Aorta (tissue), 5 donors: ENCODE data around the gene DAPP1. TPM values are rescaled to one million over a fixed set of nuclear protein-coding genes. Genes with fewer than 3 reads are reported as not detected.
A peak's percentile ranks its signal among the peaks of the same experiment; 100 is the strongest.

Experiments
- ATAC-seq: fragments of 200-7000 bp; cut with Tn5 transposase; one replicate; pipeline ENCODE4 v1.9.1; 2022; ENCODE audit warnings: moderate library complexity; ENCODE audit not compliant: low FRiP score
- DNase-seq, 2 donors: peaks; one replicate each; pipeline ENCODE4 v3.0.0-alpha.2; 2020
- H3K27ac ChIP-seq, 2 donors: one replicate each; pipeline ENCODE4 v1.5.1; 2013; ENCODE audit warnings: low read length in 2 of 2, mild to moderate bottlenecking in 2 of 2, moderate library complexity in 2 of 2, control low read depth in 1 of 2, inconsistent platforms in 1 of 2, low read depth in 1 of 2
- H3K27me3 ChIP-seq, 2 donors: one replicate each; pipeline ENCODE4 v1.6.1; 2013; ENCODE audit warnings: control low read depth in 1 of 2, low read length in 1 of 2, mild to moderate bottlenecking in 1 of 2, moderate library complexity in 1 of 2; ENCODE audit not compliant: insufficient read depth in 2 of 2, control insufficient read depth in 1 of 2
- H3K36me3 ChIP-seq, 2 donors: one replicate each; pipeline ENCODE4 v1.6.1; 2013; ENCODE audit warnings: control low read depth in 1 of 2, low read length in 1 of 2, mild to moderate bottlenecking in 1 of 2; ENCODE audit not compliant: insufficient read depth in 2 of 2, control insufficient read depth in 1 of 2
- H3K4me1 ChIP-seq, 2 donors: one replicate each; pipeline ENCODE4 v1.6.1; 2013; ENCODE audit warnings: low read length in 2 of 2, control low read depth in 1 of 2, mild to moderate bottlenecking in 1 of 2, moderate library complexity in 1 of 2; ENCODE audit not compliant: insufficient read depth in 2 of 2, control insufficient read depth in 1 of 2
- H3K4me3 ChIP-seq, 2 donors: one replicate each; pipeline ENCODE4 v1.5.1; 2013; ENCODE audit warnings: low read length in 2 of 2, control low read depth in 1 of 2, mild to moderate bottlenecking in 1 of 2
- H3K9me3 ChIP-seq: one replicate; pipeline ENCODE4 v1.6.1; 2013; ENCODE audit warnings: mild to moderate bottlenecking, low read length; ENCODE audit not compliant: control insufficient read depth
- WGBS, 2 donors: extraction: QIAGEN DNeasy Blood & Tissue Kit; methylation state at CpG; one replicate each; pipeline ENCODE4 v1.1.7; 2013; 5-methylcytosine and 5-hydroxymethylcytosine counted together
- intact Hi-C, 2 donors: fragments of 100-400 bp; cut with DNase I; formaldehyde crosslinking; loops; one replicate each; pipeline versions ENCODE4 v1.14.2 to v1.15.0; 2022
- polyA plus RNA-seq, 2 donors: library from polyadenylated mRNA; stranded (reverse); fragments of 200-250 nt; gene quantifications; one replicate each; pipeline ENCODE4 v1.2.3, GENCODE V29; 2013
- total RNA-seq, 2 donors: library from RNA; stranded (reverse); fragmentation: NEBNext Ultra II Directional; extraction: Animal tissue kit (Norgen Biotek cat#: 25700); gene quantifications; one replicate each; pipeline ENCODE4 v1.2.1, GENCODE V29; 2021
- donor health status: healthy with polysubstance abuse.
- donor health status: Bipolar disorder and iron deficiency.
- donor health status: DM: no; HTN: no; CAD: no.
- donor health status: DM: no; HTN: no; CAD: no.
- donor health status: DM: yes; HTN: yes; CAD: no.

Gene DAPP1
- total and polyA plus RNA-seq, 4 donors: 0.28 to 6.4 (median 3.5) TPM

GRCh38 chr4:99803566-99804101, 13.0 kb upstream of the DAPP1 start:
- H3K27ac ChIP-seq: no peak overlapping the region

DNA sequence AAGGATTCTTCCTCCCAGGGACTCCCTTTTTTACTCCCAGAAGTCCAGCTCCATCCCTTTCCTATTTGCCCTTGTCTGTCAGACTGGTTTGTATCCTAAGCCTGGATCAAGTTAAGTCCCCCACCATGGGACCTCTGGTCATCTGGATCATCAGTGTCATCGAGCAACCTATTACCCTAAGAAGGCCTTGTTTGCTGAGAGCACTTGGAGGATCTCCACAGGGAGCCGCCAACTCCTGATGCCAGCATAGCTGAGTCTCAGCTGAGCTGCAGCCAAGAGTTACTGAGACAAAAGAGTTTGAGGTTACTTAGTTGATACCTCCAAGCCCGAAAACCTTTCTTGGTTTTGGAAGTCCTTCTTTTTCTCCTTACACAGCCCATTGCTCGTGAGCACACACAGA, 10.1 kb upstream of the DAPP1 start:
- H3K27ac ChIP-seq: no peak overlapping the region
- no peaks in the 10 kb centered on the region for H3K9me3 ChIP-seq
- no peak overlapping the region for H3K4me3 ChIP-seq
- 40 to 78% methylated on average over 4 of the region's 4 CpGs for WGBS, 2 donors
- no peaks in the 10 kb centered on the region for H3K4me1 ChIP-seq
- ATAC-seq (no peak), DNase-seq (no peak)
- intact Hi-C loops: loop anchor here (2.0 to 10.0 kb wide), 3 partner anchors 78 to 246 kb away; partner anchors contain the start of gene DNAJB14 (in 1 of the 2)
- no peaks in the 10 kb centered on the region for H3K27me3 ChIP-seq
- no peaks in the 10 kb centered on the region for H3K36me3 ChIP-seq

More at GRCh38 chr4:99803566-99804101, 13.0 kb upstream of the DAPP1 start:
- intact Hi-C loops: loop anchor here in 1 of 2 donors (5.0 to 10.0 kb wide), 2 partner anchors 76 to 81 kb away; no protein-coding TSS in a partner anchor
- H3K4me3 ChIP-seq: no peak overlapping the region
- H3K9me3 ChIP-seq: no peaks in the 10 kb centered on the region
- no peak for DNase-seq
- H3K27me3 ChIP-seq: no peaks in the 10 kb centered on the region
- ATAC-seq: no peak
- 45 to 47% methylated on average over 4 of the region's 4 CpGs for WGBS, 2 donors
- no peaks in the 10 kb centered on the region for H3K36me3 ChIP-seq
- peaks cover 2 to 11% of the 10 kb centered on the region in 2 donors for H3K4me1 ChIP-seq

DNA sequence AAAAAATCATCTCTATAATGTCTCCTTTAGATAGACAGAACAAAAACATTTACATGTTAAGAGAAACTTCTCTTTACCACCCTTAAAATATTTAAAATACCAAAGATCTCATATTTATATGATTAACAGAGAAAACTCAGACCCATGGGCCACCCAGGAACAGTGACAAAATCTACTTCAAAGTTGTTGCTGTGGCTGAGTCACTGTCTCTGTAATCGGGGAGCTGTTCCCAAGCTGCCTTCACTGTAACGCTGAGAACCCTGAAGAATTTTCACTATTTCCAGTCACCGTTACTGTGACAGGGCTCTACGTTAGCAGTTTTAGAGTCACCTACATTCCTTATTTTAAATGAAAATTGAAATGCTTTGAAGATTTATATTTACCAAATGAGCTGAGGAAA, 9.0 kb upstream of the DAPP1 start:
- Histone ChIP-seq H3K4me1 (no peaks in the 10 kb centered on the region), H3K27me3 (no peaks in the 10 kb centered on the region), H3K9me3 (no peaks in the 10 kb centered on the region), H3K4me3 (no peak overlapping the region), H3K27ac (no peak overlapping the region), H3K36me3 (no peaks in the 10 kb centered on the region)
- 15% methylated on average over 4 of the region's 4 CpGs for WGBS, 2 donors
- no peak for DNase-seq
- no peak for ATAC-seq
- intact Hi-C loops: loop anchor here (1.0 to 10.0 kb wide), 4 partner anchors 77 to 247 kb away; partner anchors contain the start of gene DNAJB14 (in 1 of the 2)

- 12 to 13% methylated on average over 13 of the region's 13 CpGs for WGBS, 2 donors
- Histone ChIP-seq H3K9me3 (no peaks in the 10 kb centered on the region), H3K27me3 (no peaks in the 10 kb centered on the region), H3K4me3 (no peak overlapping the region), H3K27ac (no peak overlapping the region), H3K36me3 (no peaks in the 10 kb centered on the region), H3K4me1 (no peaks in the 10 kb centered on the region)
- intact Hi-C loops: loop anchor here in 1 of 2 donors (1.0 to 10.0 kb wide), 3 partner anchors 76 to 247 kb away; partner anchors contain the start of gene DNAJB14
- peak; percentile 78 for ATAC-seq
- DNase-seq: peak in 1 of 2 donors; percentile 55
Observed at GRCh38 chr4:99808260-99808857, 8.3 kb upstream of the DAPP1 start.

GRCh38 chr4:99809326-99809725, 7.3 kb upstream of the DAPP1 start:
- no peak overlapping the region for H3K27ac ChIP-seq
- intact Hi-C loops: loop anchor here in 1 of 2 donors (5.0 to 10.0 kb wide), 2 partner anchors 75 to 138 kb away; partner anchors contain the start of gene DNAJB14

GRCh38 chr4:99810536-99810935, 6.1 kb upstream of the DAPP1 start:
- H3K36me3 ChIP-seq: no peaks in the 10 kb centered on the region
- H3K4me1 ChIP-seq: no peaks in the 10 kb centered on the region
- ATAC-seq (no peak), DNase-seq (no peak)
- no peak overlapping the region for H3K27ac ChIP-seq
- no peaks in the 10 kb centered on the region for H3K9me3 ChIP-seq
- no peak overlapping the region for H3K4me3 ChIP-seq
- H3K27me3 ChIP-seq: no peaks in the 10 kb centered on the region
- intact Hi-C loops: no loop called here

More at GRCh38 chr4:99809326-99809725, 7.3 kb upstream of the DAPP1 start:
- ATAC-seq: no peak
- Histone ChIP-seq H3K27me3 (no peaks in the 10 kb centered on the region), H3K9me3 (no peaks in the 10 kb centered on the region), H3K4me1 (no peaks in the 10 kb centered on the region), H3K4me3 (no peak overlapping the region), H3K36me3 (no peaks in the 10 kb centered on the region)
- 64 to 76% methylated on average over 1 of the region's 1 CpG for whole genome bisulfite sequencing, 2 donors
- DNase-seq: no peak

DNA sequence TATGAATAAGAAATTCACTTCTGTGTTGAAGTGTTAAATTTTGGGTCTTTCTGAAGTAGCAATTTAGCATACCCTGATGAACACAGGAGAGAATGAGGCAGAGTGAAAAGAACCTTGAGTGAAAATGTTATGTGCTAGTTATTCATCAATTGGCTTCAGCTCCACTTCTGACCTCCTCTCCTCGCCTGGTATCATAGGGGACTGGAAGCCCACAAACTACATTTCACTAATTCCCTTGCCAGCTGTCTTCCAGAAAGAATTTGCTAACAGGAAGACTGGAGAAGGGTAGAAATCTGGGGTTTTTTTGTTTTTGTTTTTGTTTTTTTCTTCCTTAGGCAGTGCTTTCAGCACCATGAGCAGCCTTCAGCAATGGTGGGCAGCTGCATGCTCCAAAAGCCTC, 5.5 kb upstream of the DAPP1 start:
- H3K27me3 ChIP-seq: no peaks in the 10 kb centered on the region
- ATAC-seq (no peak), DNase-seq (no peak)
- H3K4me1 ChIP-seq: no peaks in the 10 kb centered on the region
- H3K36me3 ChIP-seq: no peaks in the 10 kb centered on the region
- 79 to 90% methylated on average over 1 of the region's 1 CpG for WGBS, 2 donors
- intact Hi-C loops: no loop called here
- no peaks in the 10 kb centered on the region for H3K9me3 ChIP-seq
- H3K27ac ChIP-seq: no peak overlapping the region
- no peak overlapping the region for H3K4me3 ChIP-seq

DNA sequence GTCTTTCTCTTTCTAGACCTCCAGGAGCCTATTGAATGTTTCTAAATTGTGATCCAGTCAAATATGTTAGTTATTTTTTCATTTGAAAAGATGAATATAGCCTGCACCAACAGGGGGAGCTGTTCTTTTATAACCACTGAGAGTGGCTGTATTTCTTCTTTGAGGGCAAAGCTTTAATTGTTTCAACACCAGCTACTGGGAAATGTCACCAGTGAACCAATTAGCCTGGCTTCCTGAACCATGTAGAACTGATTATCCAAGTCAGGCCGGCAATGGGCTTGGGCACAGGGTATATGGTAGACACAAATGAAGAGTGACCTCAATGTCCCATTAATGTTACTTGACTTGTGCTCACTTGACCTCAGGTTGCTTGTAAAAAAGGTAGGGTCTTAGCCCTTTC, 4.8 kb upstream of the DAPP1 start:
- DNase-seq (no peak), ATAC-seq (no peak)
- 94 to 96% methylated on average over 1 of the region's 1 CpG for WGBS, 2 donors
- H3K27ac ChIP-seq: no peak overlapping the region
- no peaks in the 10 kb centered on the region for H3K4me1 ChIP-seq
- no peaks in the 10 kb centered on the region for H3K36me3 ChIP-seq
- H3K9me3 ChIP-seq: no peaks in the 10 kb centered on the region
- no peak overlapping the region for H3K4me3 ChIP-seq
- intact Hi-C loops: no loop called here
- no peaks in the 10 kb centered on the region for H3K27me3 ChIP-seq

- DNase-seq: no peak
- no peak overlapping the region for H3K27ac ChIP-seq
- H3K36me3 ChIP-seq: no peaks in the 10 kb centered on the region
- no peaks in the 10 kb centered on the region for H3K4me1 ChIP-seq
- 85 to 96% methylated on average over 1 of the region's 1 CpG for WGBS, 2 donors
- no peaks in the 10 kb centered on the region for H3K9me3 ChIP-seq
- H3K4me3 ChIP-seq: no peak overlapping the region
- H3K27me3 ChIP-seq: no peaks in the 10 kb centered on the region
- ATAC-seq: no peak
- intact Hi-C loops: no loop called here
Observed at GRCh38 chr4:99815597-99816011, 1.0 kb upstream of the DAPP1 start.
